NOMO-1 treated with dmso at 0.1 percent for 144 hours (cell line): ENCODE measurements around the gene SUPT16H.
"Not testable (repeated sequence)": the region's sequence is repeated elsewhere in the genome, so short reads cannot be mapped to it uniquely, and the experiment has no call there.

Experiments
- DNase-seq: peaks from one replicate; lab custom pipeline; 2025; ENCODE audit not compliant: unreplicated experiment; lab: John Stamatoyannopoulos, UW

The SUPT16H gene

GRCh38 chr14:21367582-21368144 lies 16.2 kb downstream of the SUPT16H start:
- DNase-seq, result no peak

DNA sequence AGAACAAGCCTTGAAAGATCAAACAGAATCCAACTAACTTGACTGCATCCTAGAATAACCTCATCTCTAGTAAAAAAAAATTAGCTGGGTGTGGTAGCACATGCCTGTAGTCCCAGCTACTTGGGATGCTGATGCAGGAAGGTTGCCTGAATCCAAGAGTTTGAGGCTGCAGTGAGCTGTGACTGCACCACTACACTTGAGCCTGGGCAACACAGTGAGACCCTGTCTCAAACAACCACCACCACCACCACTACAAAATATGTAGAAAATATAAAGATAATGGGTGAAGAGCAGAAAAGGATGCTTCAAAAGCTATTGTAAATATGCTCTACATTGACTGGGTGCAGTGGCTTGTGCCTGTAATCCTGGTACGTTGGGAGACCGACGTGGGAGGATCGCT lies 27.3 kb downstream of the SUPT16H start:
- DNase-seq, result no peak

DNA sequence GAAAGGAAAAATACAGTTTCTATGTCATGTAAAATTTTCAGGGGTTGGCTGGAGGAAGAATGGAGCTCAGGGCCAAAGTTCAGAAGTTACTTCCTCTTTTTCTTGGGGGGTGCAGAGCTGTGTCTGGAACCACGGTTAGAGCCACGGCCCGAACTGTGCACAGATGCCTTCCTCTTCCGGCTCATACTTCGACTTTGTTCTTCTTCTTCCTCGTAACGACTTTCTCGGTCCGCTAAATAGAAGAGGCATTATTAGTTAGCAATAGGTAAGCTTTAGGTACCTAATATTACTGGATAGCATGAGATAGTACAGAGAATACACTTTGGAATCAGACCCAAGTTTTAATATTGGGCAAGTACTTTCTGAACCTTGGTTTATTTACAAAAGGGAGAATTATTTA lies 31.2 kb downstream of the SUPT16H start:
- peak; percentile 93 for DNase-seq

DNA sequence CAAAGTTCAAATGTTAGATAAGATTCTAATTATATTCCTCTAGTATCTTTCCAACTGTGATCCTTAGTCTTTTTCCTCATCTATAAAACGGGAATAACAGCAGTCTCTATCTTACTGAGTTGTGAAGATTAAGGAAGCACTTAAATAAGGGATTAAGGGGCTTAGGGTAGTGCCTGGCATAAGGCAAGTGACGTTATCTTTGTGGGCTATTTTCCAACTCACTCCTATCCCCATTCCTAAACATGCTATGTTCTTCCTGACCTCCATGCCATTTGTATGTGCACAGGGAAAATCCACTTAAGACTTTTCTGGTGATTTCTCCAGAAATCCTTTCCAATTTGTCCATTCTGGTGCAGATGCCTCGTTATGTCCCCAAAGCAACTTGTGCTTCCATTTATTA lies 33.3 kb downstream of the SUPT16H start:
- DNase-seq, result no peak

- no peak for DNase-seq
These were observed 36.6 kb downstream of the SUPT16H start for GRCh38 chr14:21347201-21347600.

DNA sequence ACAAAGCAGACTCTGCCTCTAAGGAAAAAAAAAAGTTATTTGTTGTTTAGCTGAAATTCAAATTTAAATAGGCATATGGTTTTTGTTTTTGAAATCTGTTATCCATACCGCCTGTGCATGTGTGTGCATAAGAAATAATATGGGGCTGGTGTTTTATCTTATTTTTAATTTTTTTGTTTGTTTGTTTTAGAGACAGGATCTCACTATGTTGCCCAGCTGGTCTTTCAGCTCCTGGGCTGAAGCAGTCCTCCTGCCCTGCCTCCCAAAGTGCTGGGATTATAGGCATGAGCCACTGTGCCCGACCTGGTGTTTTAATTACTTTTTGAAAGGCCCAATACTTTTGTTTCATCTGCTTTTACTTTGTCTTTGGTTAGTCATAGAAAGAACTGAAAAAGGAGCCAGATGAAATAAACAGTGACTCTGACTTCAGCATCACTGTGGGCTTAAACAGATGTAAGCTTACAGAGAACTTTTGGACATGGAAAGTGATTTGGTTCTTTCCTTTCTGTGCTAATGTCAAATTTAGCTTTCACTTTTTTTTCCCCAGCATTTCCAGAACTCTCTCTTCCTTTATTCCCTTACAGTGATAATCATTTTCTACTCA lies 37.2 kb downstream of the SUPT16H start:
- DNase-seq, result no peak

- no peak for DNase-seq
These were observed 40.6 kb downstream of the SUPT16H start for GRCh38 chr14:21343035-21343794.

- DNase-seq, result no peak
These were observed 49.5 kb downstream of the SUPT16H start for GRCh38 chr14:21334202-21334906.

DNA sequence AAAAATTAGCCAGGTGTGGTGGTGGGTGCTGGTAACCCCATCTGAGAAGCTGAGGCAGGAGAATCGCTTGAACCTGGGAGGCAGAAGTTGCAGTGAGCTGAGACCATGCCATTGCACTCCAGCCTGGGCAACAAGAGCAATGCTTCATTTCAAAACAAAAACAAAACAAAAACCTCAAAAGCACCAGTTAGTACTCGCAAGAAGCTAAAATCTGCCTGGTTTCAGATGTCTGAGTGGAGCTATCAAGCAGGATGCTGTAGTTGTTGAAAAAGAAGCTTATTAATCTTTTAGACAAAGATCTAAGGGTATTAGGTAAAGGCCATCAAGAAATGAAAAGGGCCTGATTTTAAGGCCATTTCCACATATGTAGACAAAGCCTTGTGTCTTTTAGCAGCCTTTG lies 50.9 kb downstream of the SUPT16H start:
- DNase-seq, result no peak

- DNase-seq, result no peak
These were observed 56.8 kb downstream of the SUPT16H start for GRCh38 chr14:21326972-21327371.

GRCh38 chr14:21322716-21323115 lies 61.1 kb downstream of the SUPT16H start:
- DNase-seq, result no peak

GRCh38 chr14:21320913-21321312 lies 62.9 kb downstream of the SUPT16H start:
- DNase-seq, result no peak

DNA sequence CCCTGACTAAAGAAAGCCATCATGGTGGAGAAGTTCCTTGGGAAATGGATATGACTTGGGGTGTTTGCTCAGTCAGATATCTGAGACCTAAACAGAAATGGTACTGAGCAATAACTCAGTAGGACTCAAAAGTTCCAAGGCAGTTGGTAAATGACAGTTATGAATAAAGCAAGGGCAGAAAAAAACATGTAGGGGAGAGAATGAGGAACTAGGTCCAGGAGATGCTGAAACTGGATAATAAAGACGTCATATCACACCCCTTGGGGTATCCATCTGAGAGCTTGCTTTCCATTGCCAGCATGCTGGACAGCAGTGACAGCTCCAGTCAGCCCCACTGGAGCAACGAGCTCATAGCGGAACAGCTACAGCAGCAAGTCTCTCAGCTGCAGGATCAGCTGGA lies 66.4 kb downstream of the SUPT16H start:
- DNase-seq, result peak; percentile 62

DNA sequence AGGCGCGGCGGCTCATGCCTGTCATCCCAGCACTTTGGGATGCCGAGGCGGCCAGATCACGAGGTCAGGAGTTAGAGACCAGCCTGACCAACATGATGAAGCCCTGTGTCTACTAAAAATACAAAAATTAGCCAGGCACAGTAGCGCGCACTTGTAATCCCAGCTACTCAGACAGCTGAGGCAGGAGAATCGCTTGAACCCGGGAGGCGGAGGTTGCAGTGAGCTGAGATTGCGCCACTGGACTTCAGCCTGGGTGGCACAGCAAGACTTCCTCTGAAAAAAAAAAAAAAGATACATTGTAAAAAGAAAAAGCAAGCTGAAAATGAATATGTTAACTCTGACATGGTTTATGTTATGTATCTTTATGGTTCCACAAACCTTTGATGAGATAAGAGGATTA lies 70.3 kb downstream of the SUPT16H start:
- DNase-seq, result no peak

- no peak for DNase-seq
These were observed 72.2 kb downstream of the SUPT16H start for GRCh38 chr14:21311614-21312013.

- no peak for DNase-seq
These were observed 73.9 kb downstream of the SUPT16H start for GRCh38 chr14:21309956-21310355.

DNA sequence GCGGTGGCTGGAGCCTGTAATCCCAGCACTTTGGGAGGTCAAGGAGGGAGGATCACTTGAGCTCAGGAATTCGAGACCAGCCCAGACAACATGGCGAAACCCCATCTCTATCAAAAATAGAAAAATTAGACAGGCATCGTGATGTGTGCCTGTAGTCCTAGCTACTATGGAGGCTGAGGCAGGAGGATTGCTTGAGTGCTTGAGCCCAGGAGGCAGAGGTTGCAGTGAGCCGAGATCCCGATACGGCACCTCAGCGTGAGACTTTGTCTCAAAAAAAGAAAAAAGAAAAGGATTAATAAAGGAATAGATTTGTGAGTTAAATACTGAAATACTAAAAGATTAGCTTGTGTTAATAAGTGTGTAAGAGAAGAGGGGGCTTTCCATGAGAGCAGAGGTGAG lies 74.6 kb downstream of the SUPT16H start:
- no peak for DNase-seq

DNA sequence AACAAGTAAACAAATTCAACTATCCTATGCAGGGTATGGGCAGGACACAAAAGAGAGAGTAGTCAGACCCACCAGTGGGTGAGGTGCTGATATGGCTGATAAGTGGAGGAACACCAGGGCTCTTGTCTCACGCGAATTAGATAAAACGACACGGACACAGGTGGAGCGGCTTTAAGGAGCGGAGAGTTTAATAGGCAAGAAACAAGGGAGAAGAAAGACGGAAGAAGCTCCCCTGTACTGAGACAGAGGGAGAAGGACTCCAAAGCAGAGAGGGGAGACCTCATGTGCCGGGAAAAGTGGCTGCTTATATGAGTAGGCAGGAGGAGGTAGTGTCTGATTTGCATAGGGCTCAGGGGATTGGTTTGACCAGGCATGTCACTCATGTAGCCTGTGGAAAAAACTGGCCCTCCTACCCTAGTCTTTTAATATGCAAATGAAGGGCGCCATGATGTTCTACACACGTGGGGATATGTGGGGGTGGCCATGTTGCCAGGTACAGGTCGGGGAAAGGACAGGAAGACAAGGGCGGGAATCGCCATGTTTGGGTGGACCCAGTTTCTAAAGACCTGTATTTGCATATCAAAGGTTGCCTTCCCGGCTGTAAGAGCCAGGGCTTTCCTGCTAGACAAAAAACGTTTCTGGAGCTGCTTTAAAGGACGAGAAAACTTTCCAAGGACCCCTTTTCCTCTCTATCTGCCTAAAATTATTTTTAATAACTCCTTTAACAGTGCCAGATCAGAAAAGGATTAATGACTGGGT lies 75.2 kb downstream of the SUPT16H start:
- peak; percentile 38 for DNase-seq

DNA sequence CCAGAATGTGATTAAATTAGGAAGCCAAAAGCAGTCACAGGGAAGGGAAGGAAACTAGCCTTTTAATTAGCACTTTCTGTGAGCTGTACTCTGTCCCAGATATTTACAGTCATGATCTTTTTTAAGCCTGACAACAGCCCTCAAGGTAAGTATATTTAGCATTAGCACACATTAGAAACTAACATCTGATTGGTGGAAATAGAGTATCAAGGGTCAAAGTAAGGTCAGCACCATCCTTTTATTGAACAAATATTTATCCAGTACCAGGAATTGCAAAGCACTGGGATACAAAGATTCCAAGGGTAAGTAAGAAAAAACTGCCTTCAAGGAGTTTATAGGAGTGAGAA lies 75.7 kb downstream of the SUPT16H start:
- DNase-seq, result no peak

DNA sequence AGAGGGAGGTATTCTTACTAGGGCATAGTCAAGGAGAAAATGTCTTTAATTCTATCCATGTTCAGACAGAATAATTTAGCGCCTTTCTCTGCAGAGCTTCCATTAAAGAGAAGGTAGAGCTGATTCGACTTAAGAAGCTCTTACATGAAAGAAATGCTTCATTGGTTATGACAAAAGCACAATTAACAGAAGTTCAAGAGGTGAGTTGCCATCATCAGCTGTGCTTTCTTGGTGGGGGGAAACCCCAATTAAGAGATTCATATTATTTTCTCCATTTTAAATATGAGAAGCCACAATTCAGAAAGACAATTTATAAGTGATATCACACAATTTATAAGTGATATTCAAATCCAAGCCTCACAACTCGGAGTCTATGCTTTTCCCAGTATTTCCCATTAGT lies 76.2 kb downstream of the SUPT16H start:
- no peak for DNase-seq

- DNase-seq, result not testable (repeated sequence)
These were observed 81.0 kb downstream of the SUPT16H start for GRCh38 chr14:21302836-21303140.
